ENCODE results near the gene ZC3H13. TPM values are rescaled to one million over a fixed set of nuclear protein-coding genes. Genes with fewer than 3 reads are reported as not detected.
A peak's percentile ranks its signal among the peaks of the same experiment; 100 is the strongest.

The ZC3H13 gene
- total RNA-seq, 6 donors from 2014 or later: 23.6 to 71.2 (median 42.3) TPM

- TF ChIP-seq POLR2A (IDR thresholded peaks at IDR 0.05) (no peak), CTCF (IDR thresholded peaks at IDR 0.05) (no peak), EP300 (IDR thresholded peaks at IDR 0.05) (no peak), POLR2AphosphoS5 (IDR thresholded peaks at IDR 0.05) (no peak)
- ATAC-seq (ENCODE audit: low FRiP score in 2 of 2): no peak
Observed at GRCh38 chr13:46088821-46089562, 36.4 kb upstream of the ZC3H13 start.

GRCh38 chr13:46087481-46087880, 34.9 kb upstream of the ZC3H13 start:
- no peak for TF ChIP-seq EP300 (IDR thresholded peaks at IDR 0.05)
- TF ChIP-seq POLR2A (IDR thresholded peaks at IDR 0.05): no peak
- TF ChIP-seq POLR2AphosphoS5 (IDR thresholded peaks at IDR 0.05): no peak
- no peak for TF ChIP-seq CTCF (IDR thresholded peaks at IDR 0.05)
- DNase-seq: no peak
- H3K27me3 ChIP-seq: no peaks in the 10 kb centered on the region
- no peak overlapping the region for H3K27ac ChIP-seq
- H3K9me3 ChIP-seq: no peaks in the 10 kb centered on the region
- peak in 1 of 2 donors; percentile 36 for ATAC-seq (ENCODE audit: low FRiP score in 2 of 2)
- no peaks in the 10 kb centered on the region for H3K4me1 ChIP-seq
- no peak overlapping the region for H3K4me3 ChIP-seq
- no peaks in the 10 kb centered on the region for H3K36me3 ChIP-seq

More at GRCh38 chr13:46088821-46089562, 36.4 kb upstream of the ZC3H13 start:
- Histone ChIP-seq H3K36me3 (no peaks in the 10 kb centered on the region), H3K4me1 (no peaks in the 10 kb centered on the region), H3K4me3 (no peak overlapping the region), H3K9me3 (no peaks in the 10 kb centered on the region), H3K27ac (no peak overlapping the region), H3K27me3 (no peaks in the 10 kb centered on the region)
- WGBS, 2 donors: 75 to 77% methylated on average over 5 of the region's 5 CpGs
- no peak for DNase-seq

- no peaks in the 10 kb centered on the region for H3K27me3 ChIP-seq
- no peaks in the 10 kb centered on the region for H3K9me3 ChIP-seq
- no peaks in the 10 kb centered on the region for H3K4me1 ChIP-seq
- no peak overlapping the region for H3K27ac ChIP-seq
- peak in 1 of 2 donors; percentile 61 for DNase-seq
- TF ChIP-seq POLR2A (IDR thresholded peaks at IDR 0.05) (no peak), POLR2AphosphoS5 (IDR thresholded peaks at IDR 0.05) (no peak)
- no peak overlapping the region for H3K4me3 ChIP-seq
- WGBS, 2 donors: 93 to 95% methylated on average over 9 to 12 of the region's 12 CpGs
- H3K36me3 ChIP-seq: no peaks in the 10 kb centered on the region
- no peak for ATAC-seq (ENCODE audit: low FRiP score in 2 of 2)
Observed at GRCh38 chr13:46086985-46087384, 34.4 kb upstream of the ZC3H13 start.

GRCh38 chr13:46086421-46086922, 33.9 kb upstream of the ZC3H13 start:
- Histone ChIP-seq H3K9me3 (no peaks in the 10 kb centered on the region), H3K36me3 (no peaks in the 10 kb centered on the region), H3K4me3 (no peak overlapping the region), H3K27me3 (no peaks in the 10 kb centered on the region), H3K27ac (no peak overlapping the region), H3K4me1 (no peaks in the 10 kb centered on the region)
- ATAC-seq (ENCODE audit: low FRiP score in 2 of 2) (no peak), DNase-seq (no peak)
- TF ChIP-seq CTCF (IDR thresholded peaks at IDR 0.05): no peak
- no peak for TF ChIP-seq POLR2A (IDR thresholded peaks at IDR 0.05)
- TF ChIP-seq POLR2AphosphoS5 (IDR thresholded peaks at IDR 0.05): no peak
- no peak for TF ChIP-seq EP300 (IDR thresholded peaks at IDR 0.05)
- WGBS, 2 donors: 85 to 93% methylated on average over 11 of the region's 12 CpGs

- Histone ChIP-seq H3K36me3 (no peaks in the 10 kb centered on the region), H3K27me3 (no peaks in the 10 kb centered on the region), H3K4me1 (no peaks in the 10 kb centered on the region), H3K9me3 (no peaks in the 10 kb centered on the region), H3K4me3 (no peak overlapping the region), H3K27ac (no peak overlapping the region)
- ATAC-seq (ENCODE audit: low FRiP score in 2 of 2) (no peak), DNase-seq (peak in 1 of 2 donors; percentile 62)
- TF ChIP-seq EP300 (IDR thresholded peaks at IDR 0.05) (no peak), CTCF (IDR thresholded peaks at IDR 0.05) (no peak), POLR2AphosphoS5 (IDR thresholded peaks at IDR 0.05) (no peak), POLR2A (IDR thresholded peaks at IDR 0.05) (no peak)
- 98 to 100% methylated on average over 3 to 13 of the region's 13 CpGs for whole genome bisulfite sequencing, 2 donors
Observed at GRCh38 chr13:46085737-46086136, 33.2 kb upstream of the ZC3H13 start.

Data from upper lobe of left lung (tissue), 6 donors.